ENCODE data around the gene DEDD2.

DNA sequence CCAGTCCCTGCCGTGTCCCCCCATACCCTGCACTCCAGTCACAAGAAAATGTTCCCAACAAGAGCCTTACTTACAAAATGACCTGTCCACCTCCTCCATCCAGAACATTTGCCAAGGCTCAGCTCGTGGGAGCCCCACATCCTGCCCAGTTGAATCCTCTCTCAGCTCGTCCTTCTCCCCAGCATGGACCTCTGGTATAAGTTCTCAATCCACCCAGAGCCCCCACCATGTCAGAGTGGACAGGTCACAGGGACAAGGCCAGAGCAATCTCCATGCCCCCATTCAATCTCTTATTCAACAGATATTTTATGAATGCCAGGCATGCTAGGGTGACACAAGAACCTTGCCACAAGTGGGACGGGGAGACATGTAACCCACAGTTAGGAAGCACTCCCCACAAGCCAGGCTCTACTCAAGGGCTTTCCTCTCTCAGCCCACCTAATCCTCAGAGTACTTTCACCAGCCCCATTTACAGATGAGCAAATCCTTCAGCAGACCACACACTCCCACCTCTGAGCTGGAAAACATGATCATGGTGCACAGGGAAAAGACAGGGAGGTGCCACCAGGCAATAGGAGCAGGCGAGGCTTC, 15.1 kb downstream of the DEDD2 start:
- TF ChIP-seq CTCF (IDR thresholded peaks at IDR 0.05) (no peak), POLR2A (IDR thresholded peaks at IDR 0.05) (no peak)

Measured in esophagus squamous epithelium (tissue), 4 donors.